Epithelial cell of proximal tubule (primary cell): ENCODE data around the gene RNF166. TPM values are rescaled to one million over a fixed set of nuclear protein-coding genes. Genes with fewer than 3 reads are reported as not detected.
A peak's percentile ranks its signal among the peaks of the same experiment; 100 is the strongest.

Experiments
- DNase-seq: peaks from one replicate; pipeline ENCODE4 v3.0.0-alpha.2; 2011; ENCODE audit warnings: low read depth
- H3K4me3 ChIP-seq: 2 replicates; pipeline ENCODE4 v1.5.1; 2011; ENCODE audit warnings: low read depth, mild to moderate bottlenecking, low read length
- total RNA-seq: library from RNA; depleted of rRNA; stranded (reverse); fragments of >200 nt; gene quantifications from 2 replicates; pipeline ENCODE4 v1.2.3, GENCODE V29; 2015
- TF ChIP-seq, protein P1 (sequence below): conservative IDR thresholded peaks from 2 replicates; pipeline ENCODE4 v1.5.1; 2012; ENCODE audit warnings: low read depth, mild to moderate bottlenecking, low read length

RNF166 gene
- total RNA-seq, 1 donor from 2014 or later = 32.8 TPM

DNA sequence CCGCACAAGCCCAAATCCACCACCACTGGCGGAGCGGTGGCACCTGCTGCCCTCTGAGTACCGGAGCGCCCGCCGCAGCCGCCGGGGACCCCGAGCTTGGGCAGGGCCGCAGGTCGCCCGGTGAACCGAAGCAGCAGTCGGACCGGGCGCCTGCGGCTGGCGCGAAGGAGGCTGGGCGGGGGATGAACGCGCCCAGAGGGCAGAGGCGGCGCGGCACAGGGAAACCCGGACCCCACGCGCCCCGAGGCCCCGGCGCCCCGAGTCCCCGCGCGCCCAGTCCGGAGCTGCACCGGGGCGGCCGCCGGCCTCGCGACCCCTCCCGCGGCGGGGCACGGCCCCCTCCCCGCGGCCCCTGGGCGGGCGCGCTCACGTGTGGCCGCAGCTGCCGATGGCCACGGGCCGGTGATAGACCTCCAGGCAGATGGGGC, 393 bp downstream of the RNF166 start:
- peak overlapping the region; percentile 99 for H3K4me3 ChIP-seq
- DNase-seq = no peak
- TF ChIP-seq, protein P1, sequence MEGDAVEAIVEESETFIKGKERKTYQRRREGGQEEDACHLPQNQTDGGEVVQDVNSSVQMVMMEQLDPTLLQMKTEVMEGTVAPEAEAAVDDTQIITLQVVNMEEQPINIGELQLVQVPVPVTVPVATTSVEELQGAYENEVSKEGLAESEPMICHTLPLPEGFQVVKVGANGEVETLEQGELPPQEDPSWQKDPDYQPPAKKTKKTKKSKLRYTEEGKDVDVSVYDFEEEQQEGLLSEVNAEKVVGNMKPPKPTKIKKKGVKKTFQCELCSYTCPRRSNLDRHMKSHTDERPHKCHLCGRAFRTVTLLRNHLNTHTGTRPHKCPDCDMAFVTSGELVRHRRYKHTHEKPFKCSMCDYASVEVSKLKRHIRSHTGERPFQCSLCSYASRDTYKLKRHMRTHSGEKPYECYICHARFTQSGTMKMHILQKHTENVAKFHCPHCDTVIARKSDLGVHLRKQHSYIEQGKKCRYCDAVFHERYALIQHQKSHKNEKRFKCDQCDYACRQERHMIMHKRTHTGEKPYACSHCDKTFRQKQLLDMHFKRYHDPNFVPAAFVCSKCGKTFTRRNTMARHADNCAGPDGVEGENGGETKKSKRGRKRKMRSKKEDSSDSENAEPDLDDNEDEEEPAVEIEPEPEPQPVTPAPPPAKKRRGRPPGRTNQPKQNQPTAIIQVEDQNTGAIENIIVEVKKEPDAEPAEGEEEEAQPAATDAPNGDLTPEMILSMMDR = no peak

DNA sequence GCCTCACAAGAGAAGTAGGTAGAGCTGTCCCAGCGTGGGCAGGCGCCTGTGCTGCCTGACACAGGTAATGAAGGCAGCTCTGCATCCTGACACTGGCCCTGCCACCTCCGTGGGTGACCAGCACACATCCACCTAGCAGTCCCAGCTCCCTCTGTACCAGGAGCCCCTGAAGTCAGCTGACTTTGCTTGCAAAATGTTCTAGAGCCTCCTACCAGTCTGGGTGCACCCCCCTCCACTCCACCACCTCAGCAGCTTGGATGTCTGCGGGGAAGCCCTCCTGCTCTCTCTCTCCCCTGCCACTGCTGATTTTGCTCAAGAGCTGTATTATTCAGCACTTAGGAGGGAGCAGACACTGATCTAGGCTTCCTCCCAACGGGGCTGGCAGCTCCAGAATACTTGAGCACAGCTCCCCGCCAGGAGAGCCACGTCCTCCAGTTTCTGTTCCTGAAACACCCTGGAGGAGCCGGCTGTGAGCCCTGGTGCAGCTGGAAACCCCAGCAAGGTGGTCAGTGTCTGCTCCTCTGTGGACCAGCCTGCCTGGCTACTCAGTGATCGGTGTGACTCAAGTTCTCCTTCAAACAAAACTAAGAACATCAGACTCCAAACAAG, 1.0 kb downstream of the RNF166 start:
- TF ChIP-seq, protein P1 = no peak
- peak overlapping the region; percentile 99 for H3K4me3 ChIP-seq
- no peak for DNase-seq

DNA sequence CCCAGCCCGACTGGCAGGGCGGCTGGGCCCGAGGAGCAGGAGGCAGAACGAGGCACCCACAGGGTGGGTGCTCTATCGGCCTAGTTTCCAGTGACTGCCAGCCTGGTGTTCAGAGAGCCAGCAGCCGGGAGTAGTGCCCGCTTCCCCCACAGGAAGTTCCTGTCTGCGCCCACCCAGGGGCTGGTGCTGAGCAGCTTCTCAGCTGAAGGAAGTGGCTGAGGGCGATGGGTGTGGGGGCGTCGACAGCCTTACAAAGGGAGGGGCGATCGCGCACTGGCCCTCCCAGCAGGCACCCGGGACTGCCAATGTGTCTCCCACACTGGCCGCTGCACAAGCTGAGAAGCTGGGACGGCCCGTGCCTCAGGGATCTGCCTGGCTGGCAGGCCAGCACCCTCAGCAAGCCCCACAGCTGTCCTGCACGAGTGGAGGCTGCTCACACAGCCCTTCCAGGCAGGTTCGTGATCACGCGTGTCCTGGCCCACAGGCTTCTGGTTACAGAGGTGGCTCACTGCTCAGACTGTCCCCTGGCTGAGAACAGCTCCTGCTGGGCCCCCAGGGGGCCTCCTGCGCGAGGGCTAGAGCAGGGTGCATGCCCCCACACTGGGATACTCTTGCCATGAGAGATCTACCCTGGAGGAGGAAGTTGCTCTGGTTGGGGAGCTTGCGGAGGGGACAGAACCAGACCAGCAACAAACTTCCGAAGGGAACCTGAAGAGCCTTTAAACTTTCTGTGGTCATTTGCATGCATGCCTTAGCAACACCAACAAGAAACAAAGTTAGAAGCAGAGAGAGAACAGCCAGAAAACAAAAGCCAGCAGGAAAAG, 2.5 kb downstream of the RNF166 start:
- DNase-seq = no peak
- TF ChIP-seq, protein P1 = no peak
- H3K4me3 ChIP-seq = no peak overlapping the region

GRCh38 chr16:88702371-88703210, 3.6 kb downstream of the RNF166 start:
- DNase-seq = no peak
- H3K4me3 ChIP-seq = no peak overlapping the region
- TF ChIP-seq, protein P1 = no peak

DNA sequence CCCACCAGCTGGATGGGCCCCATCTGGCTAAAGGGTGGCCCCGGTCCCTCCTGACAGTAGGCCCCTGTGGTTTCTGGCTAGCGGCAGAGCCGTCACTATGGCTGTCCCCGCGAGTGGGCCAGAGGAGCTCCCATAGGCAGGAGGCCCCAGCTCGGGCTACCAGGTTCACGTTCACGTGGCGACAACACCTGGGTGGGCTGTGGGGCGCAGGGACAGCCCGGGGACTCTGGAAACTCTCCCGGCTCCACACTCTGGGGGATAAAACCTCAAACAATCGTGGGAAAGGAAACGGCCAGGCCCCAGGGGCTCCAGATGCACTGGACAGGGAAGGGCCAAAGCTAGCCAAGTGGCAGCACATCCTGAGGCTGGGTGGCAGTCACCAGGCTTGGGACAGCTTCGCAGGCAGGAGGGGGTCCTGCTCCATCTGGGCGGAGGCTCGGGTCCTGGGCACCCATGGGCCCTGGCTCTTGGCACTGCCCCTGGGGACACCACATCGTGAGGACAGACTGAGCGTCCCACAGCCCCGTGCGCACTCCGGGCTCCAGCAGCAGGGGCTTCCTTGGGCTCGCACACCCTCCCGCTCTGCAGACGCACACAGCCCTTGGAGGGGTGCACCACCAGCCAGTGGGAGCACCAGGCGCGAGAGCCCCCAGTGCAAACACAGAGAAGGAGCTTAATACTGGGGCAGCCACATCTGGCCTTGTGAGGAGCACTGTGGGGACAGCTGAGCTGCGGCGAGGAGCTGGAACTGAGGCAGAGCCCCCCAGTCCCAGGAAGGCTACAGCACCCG, 4.4 kb downstream of the RNF166 start:
- DNase-seq = no peak
- no peak overlapping the region for H3K4me3 ChIP-seq
- TF ChIP-seq, protein P1 = no peak
